Measurements from ENCODE around the gene EIF2D. TPM values are rescaled to one million over a fixed set of nuclear protein-coding genes. Genes with fewer than 3 reads are reported as not detected.

The EIF2D gene, protein sequence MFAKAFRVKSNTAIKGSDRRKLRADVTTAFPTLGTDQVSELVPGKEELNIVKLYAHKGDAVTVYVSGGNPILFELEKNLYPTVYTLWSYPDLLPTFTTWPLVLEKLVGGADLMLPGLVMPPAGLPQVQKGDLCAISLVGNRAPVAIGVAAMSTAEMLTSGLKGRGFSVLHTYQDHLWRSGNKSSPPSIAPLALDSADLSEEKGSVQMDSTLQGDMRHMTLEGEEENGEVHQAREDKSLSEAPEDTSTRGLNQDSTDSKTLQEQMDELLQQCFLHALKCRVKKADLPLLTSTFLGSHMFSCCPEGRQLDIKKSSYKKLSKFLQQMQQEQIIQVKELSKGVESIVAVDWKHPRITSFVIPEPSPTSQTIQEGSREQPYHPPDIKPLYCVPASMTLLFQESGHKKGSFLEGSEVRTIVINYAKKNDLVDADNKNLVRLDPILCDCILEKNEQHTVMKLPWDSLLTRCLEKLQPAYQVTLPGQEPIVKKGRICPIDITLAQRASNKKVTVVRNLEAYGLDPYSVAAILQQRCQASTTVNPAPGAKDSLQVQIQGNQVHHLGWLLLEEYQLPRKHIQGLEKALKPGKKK
- 51.8 and 106 TPM in 2 replicates for total RNA-seq (2014; rRNA removed; shearing (Covaris generic); ENCODE audit: low replicate concordance)

DNA sequence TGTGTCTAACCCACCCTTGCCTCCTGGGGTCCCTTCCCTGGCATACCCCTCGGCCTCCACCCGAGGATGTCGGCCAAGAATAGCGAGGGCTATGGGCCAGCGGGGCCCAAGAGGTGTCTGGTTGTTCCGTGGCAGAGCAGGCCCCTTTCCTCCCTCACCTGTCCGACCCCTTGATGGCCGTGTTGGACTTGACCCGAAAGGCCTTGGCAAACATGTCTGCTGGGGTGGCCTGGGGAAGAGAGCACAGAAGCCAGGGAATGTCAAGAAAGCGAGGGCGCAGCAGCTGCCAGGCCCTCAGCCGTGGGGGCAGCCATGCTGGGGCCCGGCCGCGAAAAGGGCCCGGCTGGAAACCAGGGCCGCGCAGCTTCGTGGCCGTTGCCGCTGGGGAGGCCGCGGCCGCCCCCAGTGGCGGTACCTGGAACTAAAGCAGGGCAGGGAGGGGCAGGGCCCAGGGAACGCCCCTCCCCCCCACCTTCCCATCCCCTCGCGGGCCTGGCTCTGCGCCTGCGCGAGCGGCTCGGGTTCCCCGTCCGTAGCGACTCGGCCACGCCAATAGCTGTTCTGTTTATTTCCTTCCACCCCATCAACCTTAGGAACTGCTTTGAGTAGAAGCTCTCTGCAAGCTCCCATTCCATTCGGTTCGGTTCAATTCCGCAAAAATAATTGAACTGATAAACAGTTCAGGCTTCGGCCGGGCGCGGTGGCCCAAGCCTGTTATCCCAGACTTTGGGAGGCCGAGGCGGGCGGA lies at the start of gene EIF2D:
TSS of gene EIF2D (minus strand) at position 337 of the 748 bp plus-strand sequence. CDS start at position 214, 123 bp downstream.
- Histone ChIP-seq H3K36me3 (ENCODE audit: insufficient read depth, low read length) (0 out of 2 replicates have a peak, but pooled peaks cover 3% of the 10 kb centered on the region), H3K27me3 (ENCODE audit: low read length) (no peaks in the 10 kb centered on the region), H3K9ac (ENCODE audit: low read length) (peak within 1 kb of the TSS; percentile 76), H3K4me2 (ENCODE audit: low read depth, low read length, poor library complexity, severe bottlenecking) (peak within 1 kb of the TSS; percentile 97), H3K9me2 (replicated peaks; ENCODE audit: insufficient read depth, low read length) (no peaks in the 10 kb centered on the region), H3K27ac (ENCODE audit: low read length) (peak within 1 kb of the TSS; percentile 36; the same call in 1 of the 2 replicates), H3K79me2 (ENCODE audit: low read length) (peaks cover 20% of the 10 kb centered on the region), H3K4me3 (ENCODE audit: low read length) (peak within 1 kb of the TSS; percentile 76), H3K4me1 (ENCODE audit: low read length) (peaks cover 15% of the 10 kb centered on the region), H2AFZ (ENCODE audit: low read length) (peak within 1 kb of the TSS; percentile 41; the same call in 1 of the 2 replicates), H3K9me3 (ENCODE audit: low read length) (no peaks in the 10 kb centered on the region), H4K20me1 (ENCODE audit: insufficient read depth, low read depth, low read length) (no peaks in the 10 kb centered on the region)
- peak; percentile 98 for DNase-seq

DNA sequence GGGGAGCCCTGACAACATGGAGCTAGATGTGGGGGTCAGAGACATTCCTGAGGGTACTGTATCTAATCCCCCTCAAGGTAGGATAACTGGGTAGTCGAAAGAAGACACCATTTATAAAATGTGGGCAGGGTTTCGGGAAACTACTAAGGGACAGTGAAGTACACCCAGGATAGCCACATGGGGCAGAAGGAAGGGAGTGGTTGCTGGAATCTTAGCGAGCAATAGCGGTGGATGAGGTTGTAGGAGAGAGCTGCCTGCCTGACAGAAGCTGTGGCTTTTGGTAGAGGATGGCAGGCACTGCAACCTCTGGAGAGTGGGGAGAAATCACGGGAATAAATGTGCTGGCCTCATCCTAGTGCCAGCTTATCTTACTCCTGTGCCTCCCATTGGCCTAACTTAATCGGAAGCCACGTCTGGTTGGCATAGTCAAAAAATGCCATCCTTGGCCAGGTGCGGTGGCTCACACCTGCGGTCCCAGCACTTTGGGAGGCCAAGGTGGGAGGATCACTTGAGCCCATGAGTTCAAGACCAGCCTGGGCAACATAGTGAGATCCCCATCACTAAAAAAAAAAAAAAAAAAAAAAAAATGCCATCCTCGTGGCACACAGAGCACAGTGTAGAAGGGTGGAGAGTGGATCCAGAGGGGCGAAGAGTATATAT lies 49.0 kb upstream of the EIF2D start:
- no peak overlapping the region for H3K4me3 ChIP-seq (ENCODE audit: low read length)
- no peaks in the 10 kb centered on the region for H3K9me3 ChIP-seq (ENCODE audit: low read length)
- no peak overlapping the region for H2AFZ ChIP-seq (ENCODE audit: low read length)
- peaks cover 40% of the 10 kb centered on the region for H3K4me1 ChIP-seq (ENCODE audit: low read length)
- 0 out of 2 replicates have a peak, but pooled peaks cover 2% of the 10 kb centered on the region for H4K20me1 ChIP-seq (ENCODE audit: insufficient read depth, low read depth, low read length)
- H3K4me2 ChIP-seq (ENCODE audit: low read depth, low read length, poor library complexity, severe bottlenecking) = no peak overlapping the region
- H3K36me3 ChIP-seq (ENCODE audit: insufficient read depth, low read length) = no peaks in the 10 kb centered on the region
- H3K27ac ChIP-seq (ENCODE audit: low read length) = no peak overlapping the region
- H3K27me3 ChIP-seq (ENCODE audit: low read length) = no peaks in the 10 kb centered on the region
- no peak for DNase-seq
- no peaks in the 10 kb centered on the region for H3K79me2 ChIP-seq (ENCODE audit: low read length)
- no peaks in the 10 kb centered on the region for H3K9me2 ChIP-seq (replicated peaks; ENCODE audit: insufficient read depth, low read length)
- H3K9ac ChIP-seq (ENCODE audit: low read length) = no peak overlapping the region

DNA sequence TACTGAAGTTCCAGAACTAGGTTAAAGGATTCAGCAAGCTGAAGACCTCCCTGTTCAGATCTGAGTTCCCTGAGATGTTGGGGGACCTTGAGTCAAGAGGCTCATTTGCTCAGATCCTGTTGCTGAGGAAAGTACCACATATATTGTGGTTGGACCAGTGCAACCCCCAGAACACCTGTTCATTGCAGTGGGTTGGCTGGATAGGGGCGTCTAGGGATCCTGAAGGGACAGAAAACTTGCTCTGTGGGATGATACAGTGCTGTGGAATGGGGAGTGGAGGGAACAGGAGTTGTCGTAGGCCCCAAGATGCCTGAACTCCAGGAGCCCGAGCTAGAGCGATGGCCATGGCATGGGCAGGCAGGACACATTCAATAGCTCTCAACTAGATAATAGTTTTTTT lies 47.9 kb upstream of the EIF2D start:
- Histone ChIP-seq H3K27ac (ENCODE audit: low read length) (no peak overlapping the region), H3K4me1 (ENCODE audit: low read length) (peaks cover 38% of the 10 kb centered on the region), H3K27me3 (ENCODE audit: low read length) (no peaks in the 10 kb centered on the region), H3K36me3 (ENCODE audit: insufficient read depth, low read length) (no peaks in the 10 kb centered on the region), H3K9ac (ENCODE audit: low read length) (no peak overlapping the region), H3K4me3 (ENCODE audit: low read length) (no peak overlapping the region), H3K9me2 (replicated peaks; ENCODE audit: insufficient read depth, low read length) (no peaks in the 10 kb centered on the region), H3K4me2 (ENCODE audit: low read depth, low read length, poor library complexity, severe bottlenecking) (no peak overlapping the region), H4K20me1 (ENCODE audit: insufficient read depth, low read depth, low read length) (0 out of 2 replicates have a peak, but pooled peaks cover 2% of the 10 kb centered on the region), H2AFZ (ENCODE audit: low read length) (no peak overlapping the region), H3K79me2 (ENCODE audit: low read length) (no peaks in the 10 kb centered on the region), H3K9me3 (ENCODE audit: low read length) (no peaks in the 10 kb centered on the region)
- DNase-seq = no peak

DNA sequence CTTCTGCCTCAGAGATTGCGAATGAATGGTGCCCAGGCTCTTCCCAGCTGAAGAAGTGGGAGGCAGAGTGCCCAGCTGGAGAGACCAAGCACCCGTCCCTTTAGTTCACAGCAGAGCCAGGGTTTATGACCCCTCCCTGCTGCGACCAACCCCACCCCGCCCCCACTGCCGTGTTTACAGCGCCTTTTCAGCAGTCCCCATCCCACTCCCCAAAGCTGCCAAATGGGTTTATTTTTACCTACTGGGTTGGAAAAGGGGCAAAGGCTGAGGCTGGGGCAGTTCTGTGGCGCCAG lies 46.7 kb upstream of the EIF2D start:
- no peak overlapping the region for H3K4me2 ChIP-seq (ENCODE audit: low read depth, low read length, poor library complexity, severe bottlenecking)

DNA sequence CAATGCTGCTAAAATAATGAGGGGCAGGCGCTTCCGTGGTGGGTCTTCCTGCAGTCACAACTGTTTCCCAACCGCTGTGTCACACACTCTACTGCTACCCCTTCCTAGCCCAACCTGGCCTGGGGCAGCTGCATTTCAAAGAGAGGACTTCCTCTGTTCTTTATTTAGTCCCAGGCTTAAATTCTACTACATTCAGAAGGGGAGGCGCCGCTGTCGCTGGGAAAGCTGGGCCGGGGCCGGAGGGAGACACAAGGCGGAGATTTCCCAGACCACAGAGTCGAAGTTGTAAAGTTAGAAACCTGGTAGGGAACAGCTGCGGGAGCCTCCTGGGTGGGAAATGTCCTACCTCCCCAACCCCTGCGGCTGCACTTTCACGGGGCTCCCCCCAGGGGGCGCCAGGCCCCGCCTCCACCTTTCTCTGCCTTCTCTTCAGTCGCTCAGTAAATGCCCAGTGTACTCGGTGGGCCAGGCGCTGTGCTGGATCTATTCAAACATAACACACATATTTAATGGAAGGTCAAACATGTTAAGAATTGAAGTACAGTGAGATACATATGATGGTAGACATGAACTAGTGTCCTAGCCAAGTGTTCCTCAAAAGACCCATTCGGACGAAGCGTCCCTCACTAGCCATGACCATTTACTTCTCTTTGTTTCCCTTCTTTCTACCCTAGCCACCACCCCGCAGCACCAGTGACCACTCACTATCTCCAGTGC lies 46.2 kb upstream of the EIF2D start:
- Histone ChIP-seq H3K4me3 (ENCODE audit: low read length) (no peak overlapping the region), H3K36me3 (ENCODE audit: insufficient read depth, low read length) (no peaks in the 10 kb centered on the region), H3K9ac (ENCODE audit: low read length) (no peak overlapping the region), H3K27me3 (ENCODE audit: low read length) (peaks cover 3% of the 10 kb centered on the region; the same call in 1 of the 2 replicates), H3K27ac (ENCODE audit: low read length) (no peak overlapping the region), H3K4me1 (ENCODE audit: low read length) (peaks cover 21% of the 10 kb centered on the region), H4K20me1 (ENCODE audit: insufficient read depth, low read depth, low read length) (0 out of 2 replicates have a peak, but pooled peaks cover 2% of the 10 kb centered on the region), H3K4me2 (ENCODE audit: low read depth, low read length, poor library complexity, severe bottlenecking) (peak overlapping the region; percentile 34), H3K79me2 (ENCODE audit: low read length) (no peaks in the 10 kb centered on the region), H3K9me2 (replicated peaks; ENCODE audit: insufficient read depth, low read length) (no peaks in the 10 kb centered on the region), H2AFZ (ENCODE audit: low read length) (no peak overlapping the region), H3K9me3 (ENCODE audit: low read length) (no peaks in the 10 kb centered on the region)
- DNase-seq = peak; percentile 81

More for the DNA sequence above, 46.7 kb upstream of the EIF2D start:
- Histone ChIP-seq H3K4me1 (ENCODE audit: low read length) (peaks cover 26% of the 10 kb centered on the region), H4K20me1 (ENCODE audit: insufficient read depth, low read depth, low read length) (0 out of 2 replicates have a peak, but pooled peaks cover 2% of the 10 kb centered on the region), H2AFZ (ENCODE audit: low read length) (no peak overlapping the region), H3K9me3 (ENCODE audit: low read length) (no peaks in the 10 kb centered on the region), H3K4me3 (ENCODE audit: low read length) (no peak overlapping the region), H3K27me3 (ENCODE audit: low read length) (peaks cover 3% of the 10 kb centered on the region; the same call in 1 of the 2 replicates), H3K9ac (ENCODE audit: low read length) (no peak overlapping the region), H3K9me2 (replicated peaks; ENCODE audit: insufficient read depth, low read length) (no peaks in the 10 kb centered on the region), H3K27ac (ENCODE audit: low read length) (no peak overlapping the region), H3K36me3 (ENCODE audit: insufficient read depth, low read length) (no peaks in the 10 kb centered on the region), H3K79me2 (ENCODE audit: low read length) (no peaks in the 10 kb centered on the region)
- no peak for DNase-seq

DNA sequence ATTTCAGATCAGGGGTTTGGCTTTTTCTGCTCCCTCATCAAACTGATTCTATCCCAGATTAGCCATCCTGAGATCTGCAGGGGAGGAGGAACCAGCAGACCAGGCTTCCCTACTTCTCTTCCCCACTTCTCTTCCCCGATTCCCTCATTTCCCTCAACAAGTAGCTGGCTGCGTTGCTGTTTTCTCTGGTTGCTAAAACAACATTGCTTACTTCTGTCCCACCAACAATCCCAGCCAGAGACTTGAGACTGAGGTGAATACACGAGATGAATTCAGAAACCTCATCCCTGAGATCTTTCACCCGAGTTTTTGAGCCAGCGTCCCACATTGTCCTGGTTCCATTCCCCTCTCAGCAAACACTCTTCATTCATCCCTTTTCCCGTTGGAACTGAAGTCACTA lies 45.5 kb upstream of the EIF2D start:
- H3K79me2 ChIP-seq (ENCODE audit: low read length) = no peaks in the 10 kb centered on the region
- no peaks in the 10 kb centered on the region for H3K36me3 ChIP-seq (ENCODE audit: insufficient read depth, low read length)
- H3K9me2 ChIP-seq (replicated peaks; ENCODE audit: insufficient read depth, low read length) = no peaks in the 10 kb centered on the region
- peaks cover 14% of the 10 kb centered on the region for H3K4me1 ChIP-seq (ENCODE audit: low read length)
- peaks cover 3% of the 10 kb centered on the region; the same call in 1 of the 2 replicates for H3K27me3 ChIP-seq (ENCODE audit: low read length)
- no peak overlapping the region for H3K27ac ChIP-seq (ENCODE audit: low read length)
- H3K4me2 ChIP-seq (ENCODE audit: low read depth, low read length, poor library complexity, severe bottlenecking) = no peak overlapping the region
- 0 out of 2 replicates have a peak, but pooled peaks cover 2% of the 10 kb centered on the region for H4K20me1 ChIP-seq (ENCODE audit: insufficient read depth, low read depth, low read length)
- no peak overlapping the region for H3K4me3 ChIP-seq (ENCODE audit: low read length)
- DNase-seq = no peak
- no peak overlapping the region for H2AFZ ChIP-seq (ENCODE audit: low read length)
- no peaks in the 10 kb centered on the region for H3K9me3 ChIP-seq (ENCODE audit: low read length)
- no peak overlapping the region for H3K9ac ChIP-seq (ENCODE audit: low read length)

DNA sequence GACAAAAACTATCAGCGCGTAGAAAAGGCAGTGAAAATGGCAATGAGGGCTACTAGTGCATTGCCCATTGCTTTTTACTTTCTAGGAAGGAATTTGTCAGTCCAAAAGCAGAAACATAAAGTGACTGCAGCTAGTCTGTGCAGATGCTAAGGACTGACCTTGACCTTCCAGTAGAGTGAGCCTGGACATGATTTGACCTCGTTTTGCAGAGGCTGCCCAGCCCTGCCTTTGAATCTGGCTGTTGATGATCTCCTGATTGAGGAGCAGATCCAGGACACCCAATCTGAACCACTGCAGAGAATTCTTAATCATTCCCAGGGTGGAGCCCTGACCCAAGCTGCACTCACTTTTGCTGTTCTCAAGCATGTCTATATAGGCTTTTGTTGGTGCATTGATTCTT lies 44.7 kb upstream of the EIF2D start:
- Histone ChIP-seq H3K79me2 (ENCODE audit: low read length) (no peaks in the 10 kb centered on the region), H3K9me3 (ENCODE audit: low read length) (no peaks in the 10 kb centered on the region), H3K4me2 (ENCODE audit: low read depth, low read length, poor library complexity, severe bottlenecking) (no peak overlapping the region), H3K4me1 (ENCODE audit: low read length) (peaks cover 6% of the 10 kb centered on the region), H3K27ac (ENCODE audit: low read length) (no peak overlapping the region), H2AFZ (ENCODE audit: low read length) (no peak overlapping the region), H3K36me3 (ENCODE audit: insufficient read depth, low read length) (no peaks in the 10 kb centered on the region), H3K9ac (ENCODE audit: low read length) (no peak overlapping the region), H3K27me3 (ENCODE audit: low read length) (peaks cover 3% of the 10 kb centered on the region; the same call in 1 of the 2 replicates), H3K9me2 (replicated peaks; ENCODE audit: insufficient read depth, low read length) (no peaks in the 10 kb centered on the region), H3K4me3 (ENCODE audit: low read length) (no peak overlapping the region), H4K20me1 (ENCODE audit: insufficient read depth, low read depth, low read length) (0 out of 2 replicates have a peak, but pooled peaks cover 2% of the 10 kb centered on the region)
- no peak for DNase-seq
